Brain pericyte (primary cell): ENCODE results near the gene RPS29.

Experiments used
- DNase-seq: peaks from one replicate; pipeline ENCODE4 v3.0.0-alpha.2; 2012; ENCODE audit warnings: low read depth, low spot score

Gene RPS29

DNA sequence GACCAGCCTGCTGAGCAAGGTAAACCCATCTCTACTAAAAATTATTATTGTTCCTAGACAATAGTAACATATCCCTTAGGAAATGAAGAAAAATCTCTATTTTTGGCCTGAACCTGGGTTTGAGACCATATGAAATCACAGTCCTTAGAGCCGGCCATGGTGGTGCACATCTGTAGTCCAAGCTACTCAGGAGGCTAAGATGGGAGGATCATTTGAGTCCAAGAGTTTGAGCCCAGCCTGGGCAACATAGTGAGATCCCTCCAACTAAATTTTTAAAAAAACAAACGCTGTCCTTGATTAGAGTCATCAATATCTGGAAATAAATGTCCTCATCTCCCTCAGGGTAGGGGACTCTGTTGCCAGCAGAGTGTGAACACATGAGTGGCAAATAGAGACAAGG lies 34.6 kb downstream of the RPS29 start:
- DNase-seq = no peak

DNA sequence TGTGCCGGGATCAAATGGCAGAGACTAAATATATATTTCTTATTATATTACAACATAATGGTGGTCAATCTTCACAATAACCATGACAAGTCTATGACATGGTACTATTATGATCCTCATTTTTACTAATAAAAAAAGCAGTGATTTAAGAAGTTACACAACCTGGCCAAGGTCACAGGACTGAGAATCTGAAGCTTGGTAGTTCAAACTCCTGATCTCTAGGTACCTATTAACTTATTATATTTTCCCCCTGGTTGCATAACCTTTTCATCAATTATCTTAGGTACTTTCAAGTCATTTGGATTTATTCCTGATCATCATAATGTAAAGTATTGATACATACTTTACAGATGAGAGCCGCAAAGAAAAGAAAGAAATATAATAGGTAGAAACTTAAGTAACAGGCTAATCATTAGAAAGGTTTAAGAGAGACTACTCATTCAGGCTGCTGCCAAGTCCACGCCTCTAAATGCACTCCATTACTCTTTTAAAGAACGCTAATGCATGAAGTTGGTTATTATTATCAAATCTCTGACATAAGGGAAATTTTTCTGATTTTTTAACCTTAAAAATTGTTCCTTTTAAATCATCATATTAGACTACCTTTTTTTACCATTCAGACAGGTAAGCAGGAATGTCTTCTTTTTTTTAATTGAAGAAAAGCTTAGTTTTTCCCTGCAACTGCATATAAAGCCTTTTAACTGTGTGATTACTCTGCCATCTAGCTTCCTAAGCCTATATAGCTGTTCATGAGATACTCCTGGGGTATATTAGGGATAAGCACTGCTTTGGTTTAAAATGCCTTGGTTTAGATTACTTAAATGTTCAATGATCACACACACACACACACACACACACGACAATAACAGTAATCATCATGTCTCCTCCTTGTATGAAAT lies 35.6 kb downstream of the RPS29 start:
- no peak for DNase-seq

DNA sequence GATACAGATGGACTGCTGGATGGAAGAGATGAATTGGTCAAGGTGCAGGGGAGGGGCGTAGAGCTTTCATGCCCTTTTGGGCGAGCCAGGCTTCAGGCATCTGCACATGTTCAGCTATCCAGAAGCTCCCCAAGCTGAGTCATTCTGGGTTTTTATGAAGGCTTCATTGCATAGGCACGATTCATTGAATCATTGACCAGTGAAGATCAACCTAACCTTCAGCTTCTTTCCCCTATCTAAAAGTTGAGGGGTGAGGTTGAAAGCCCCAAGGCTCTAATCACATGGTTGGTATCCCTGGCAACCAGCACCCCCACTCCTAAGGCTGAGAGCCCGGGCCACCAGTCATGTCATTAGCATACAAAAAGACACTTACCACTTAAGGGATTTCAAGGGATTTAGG lies 36.3 kb downstream of the RPS29 start:
- DNase-seq = no peak

DNA sequence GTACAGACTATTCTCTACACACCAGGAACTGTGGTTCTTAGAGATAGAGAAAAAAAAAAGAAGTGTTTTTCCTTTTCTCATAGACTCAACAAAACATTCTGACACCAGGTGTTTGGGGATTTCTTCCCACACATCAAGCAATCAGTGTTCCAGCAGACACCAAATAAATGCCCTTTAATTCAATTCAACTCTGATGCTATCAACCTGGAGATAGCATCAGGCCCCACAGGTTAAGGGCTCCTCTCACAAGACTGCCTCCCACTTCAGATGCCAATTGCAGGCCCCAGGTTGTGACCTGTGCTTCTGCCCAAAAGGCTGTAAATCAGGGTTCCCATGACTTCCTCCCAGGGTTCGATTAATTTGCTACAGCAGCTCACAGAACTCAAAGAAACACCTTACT lies 36.7 kb downstream of the RPS29 start:
- DNase-seq = no peak

DNA sequence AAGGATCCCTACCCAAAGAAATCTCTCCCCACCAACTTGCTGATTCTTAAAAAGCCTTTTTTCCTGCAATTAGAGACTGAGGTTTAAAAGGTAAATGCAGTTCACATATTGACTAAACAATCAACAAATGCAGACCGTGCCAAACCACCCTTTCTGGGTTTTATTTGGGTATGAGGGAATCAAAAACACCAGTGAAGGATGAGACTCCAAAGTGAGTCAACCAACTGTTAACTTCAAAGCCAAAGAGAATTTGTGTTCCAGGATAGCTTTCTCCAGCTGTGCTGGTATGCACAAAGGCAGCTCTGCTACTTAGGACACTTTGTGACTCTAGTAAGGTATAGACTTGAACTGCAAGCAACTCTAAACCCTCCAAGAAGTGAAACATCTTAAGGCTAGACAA lies 39.4 kb downstream of the RPS29 start:
- no peak for DNase-seq

DNA sequence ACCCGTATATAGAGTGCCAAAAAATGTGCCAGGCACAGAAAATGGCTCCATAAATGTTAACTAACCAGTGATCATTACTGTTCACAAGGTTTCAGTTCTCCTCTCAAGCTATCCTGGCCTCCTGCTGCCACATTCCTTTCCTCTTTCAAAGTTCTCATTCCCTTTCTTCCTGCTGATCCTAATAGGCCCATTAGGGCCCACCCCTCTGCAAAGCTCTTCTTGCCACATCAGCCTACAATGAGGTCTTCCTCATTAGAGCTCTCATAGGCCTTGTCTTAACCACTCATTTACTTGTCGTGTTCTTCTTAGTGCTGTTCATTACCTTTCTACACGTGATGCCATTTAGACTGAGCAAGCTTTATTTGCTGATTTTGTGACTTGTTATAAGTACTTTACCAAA lies 40.5 kb downstream of the RPS29 start:
- no peak for DNase-seq

DNA sequence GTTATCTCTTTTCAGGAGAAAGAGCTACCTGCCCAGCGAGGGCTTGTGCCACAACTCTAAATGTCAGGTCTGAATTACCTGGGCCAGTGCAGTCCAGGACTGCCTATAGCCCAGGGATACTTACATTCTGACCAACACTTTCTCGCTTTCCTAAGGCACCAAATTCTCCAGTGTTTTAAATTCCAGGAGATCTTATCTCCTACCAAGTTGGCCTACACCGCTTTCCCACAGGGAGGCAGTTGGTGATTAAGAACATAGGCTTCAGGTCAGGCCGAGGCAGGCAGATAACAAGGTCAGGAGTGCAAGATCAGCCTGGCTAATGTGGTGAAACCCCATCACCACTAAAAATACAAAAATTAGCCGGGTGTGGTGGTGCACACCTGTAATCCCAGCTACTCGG lies 41.1 kb downstream of the RPS29 start:
- no peak for DNase-seq

DNA sequence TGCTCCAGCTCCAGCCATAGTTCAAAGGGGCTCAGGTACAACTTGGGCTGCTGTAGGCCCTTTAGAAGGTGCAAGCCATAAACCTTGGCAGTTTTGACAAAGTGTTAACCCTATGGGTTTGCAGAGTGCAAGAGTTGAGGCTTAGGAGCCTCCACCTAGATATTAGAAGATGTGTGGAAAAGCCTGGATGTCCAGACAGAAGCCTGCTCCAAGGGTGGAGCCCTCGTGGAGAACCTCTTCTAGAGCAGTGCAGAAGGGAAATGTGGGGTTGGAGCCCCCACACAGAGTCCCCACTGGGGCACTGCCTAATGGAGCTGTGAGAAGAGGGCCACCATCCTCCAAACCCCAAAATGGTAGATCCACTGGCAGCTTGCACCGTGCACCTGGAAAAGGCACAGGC lies 45.1 kb downstream of the RPS29 start:
- DNase-seq = no peak

DNA sequence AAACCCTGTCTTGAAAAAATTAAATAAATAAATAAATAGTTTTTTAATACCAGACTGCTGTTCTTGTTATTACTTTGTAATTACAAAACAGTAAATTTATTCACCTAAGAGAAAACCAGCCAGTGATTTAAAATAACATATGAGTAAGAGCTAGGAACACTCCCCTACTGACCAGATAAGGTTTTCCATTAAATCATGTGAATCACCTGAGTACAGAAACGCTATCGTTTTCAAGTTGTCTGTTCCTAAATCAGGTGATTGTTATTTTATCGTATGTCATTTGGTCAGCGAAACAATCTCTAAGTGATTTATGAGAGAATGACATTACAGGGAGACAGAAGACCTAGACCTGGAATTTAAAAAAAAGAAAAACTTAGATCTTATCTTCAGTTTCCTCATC lies 47.3 kb downstream of the RPS29 start:
- DNase-seq = no peak
